ENCODE results near the gene OPN3. TPM values are rescaled to one million over a fixed set of nuclear protein-coding genes. Genes with fewer than 3 reads are reported as not detected.

The OPN3 gene
- total and polyA plus RNA-seq, 9 of the 15 experiments (the other 6 are each of a cell fraction or from before 2014, with no cell fraction given): 4.2 to 34.6 (median 17.0) TPM

DNA sequence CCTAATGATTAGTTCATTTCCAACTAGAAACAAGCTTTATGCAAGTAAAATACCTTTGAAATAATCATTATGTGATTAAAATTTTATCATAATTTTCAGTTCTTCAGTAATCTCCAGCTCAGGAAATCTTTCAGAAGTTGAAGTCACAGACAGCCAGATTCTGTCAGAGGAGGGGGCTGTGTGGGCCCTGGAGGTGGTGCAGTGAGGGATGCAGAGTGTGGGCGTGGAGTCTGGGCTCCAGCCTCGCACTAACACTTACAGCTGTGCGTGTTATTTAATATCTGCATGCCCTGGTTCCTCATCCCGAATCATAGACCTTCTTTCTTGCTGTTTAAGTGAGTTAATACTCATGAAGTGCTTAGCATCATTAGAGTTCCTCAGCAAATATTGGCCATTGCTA is 35.8 kb upstream of the OPN3 start:
- Histone ChIP-seq H4K20me1 (replicated peaks; ENCODE audit: control insufficient read depth, insufficient read depth, low read length) (no peaks in the 10 kb centered on the region), H3K9me3 (replicated peaks; ENCODE audit: control insufficient read depth, insufficient read depth, low read depth, low read length) (no peaks in the 10 kb centered on the region), H3K9me1 (ENCODE audit: control insufficient read depth, insufficient read depth, low read length) (no peaks in the 10 kb centered on the region), H3K36me3 (ENCODE audit: control insufficient read depth, insufficient read depth, low read length) (no peaks in the 10 kb centered on the region), H3K27ac (ENCODE audit: extremely low read depth, low read depth, low read length) (no peak overlapping the region), H3K4me2 (ENCODE audit: insufficient read depth, low read length) (no peak overlapping the region), H2AFZ (ENCODE audit: low read depth, low read length) (no peak overlapping the region), H3K4me1 (replicated peaks in 1 of 2; ENCODE audit: control insufficient read depth in 2 of 2, insufficient read depth in 2 of 2, low read length in 2 of 2) (0 out of 5 replicates have a peak, but pooled peaks cover 0 to 6% of the 10 kb centered on the region in 2 experiments), H3K79me2 (ENCODE audit: control insufficient read depth, insufficient read depth, low read length) (no peaks in the 10 kb centered on the region), H3K4me3 (no peak overlapping the region), H3K9ac (ENCODE audit: insufficient read depth in 1 of 2, low read depth in 2 of 2, low read length in 2 of 2) (no peak overlapping the region), H3K27me3 (ENCODE audit: control insufficient read depth in 2 of 2, insufficient read depth in 2 of 2, low read length in 2 of 2) (no peaks in the 10 kb centered on the region)
- POLR2A ChIA-PET: interaction anchor here (1.0 kb wide), 1 partner anchor 12 kb away, joined by 3 read pairs; no protein-coding TSS in a partner anchor
- CTCF ChIA-PET (ENCODE audit: low intra/inter-chr PET ratio): no interaction called here
- ATAC-seq (no peak), DNase-seq (ENCODE audit: extremely low read depth in 1 of 4, low spot score in 3 of 4) (no peak), FAIRE-seq (no peak)
- TF ChIP-seq ARNT (IDR thresholded peaks at IDR 0.05) (no peak), EGR1 (conservative IDR thresholded peaks at IDR 0.05) (peak; percentile 33)
- no TSS peak for BruUV-seq (replicated peaks)
- in situ Hi-C loops (cut with MboI): no loop called here
- WGBS (ENCODE audit: insufficient coverage, low coverage, missing lambda C conversion rate): 47% methylated on average over 4 of the region's 4 CpGs
- intact Hi-C loops (cut with micrococcal nuclease): no loop called here

DNA sequence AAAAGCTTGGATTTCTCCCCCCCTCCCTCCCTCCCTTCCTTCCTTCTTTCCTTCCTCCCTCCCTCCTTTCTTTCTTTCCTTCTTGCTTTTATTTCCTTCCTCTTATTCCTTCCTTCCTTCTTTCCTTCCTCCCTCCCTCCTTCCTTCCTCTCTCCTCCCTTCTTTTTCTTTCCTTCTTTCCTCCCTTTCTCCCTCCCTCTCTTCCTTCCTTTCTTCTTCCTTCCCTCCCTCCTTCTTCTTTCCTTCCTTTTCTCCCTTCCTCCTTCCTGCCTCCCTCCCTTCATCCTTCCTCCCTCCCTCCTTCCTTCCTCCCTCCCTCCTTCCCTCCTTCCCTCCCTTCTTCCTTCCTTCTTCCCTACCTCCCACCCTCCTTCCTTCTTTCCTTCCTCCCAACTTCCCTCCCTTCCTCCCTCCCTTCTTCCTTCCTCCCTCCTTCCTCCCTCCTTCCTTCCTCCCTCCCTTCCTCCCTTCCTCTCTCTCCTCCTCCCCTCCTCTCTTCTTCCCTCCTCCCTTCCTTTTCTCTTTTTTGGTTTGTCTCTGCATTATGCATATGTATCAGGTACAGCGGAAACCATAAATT is 34.7 kb upstream of the OPN3 start:
- intact Hi-C loops (cut with micrococcal nuclease): no loop called here
- H3K4me3 ChIP-seq: no peak overlapping the region
- H3K79me2 ChIP-seq (ENCODE audit: control insufficient read depth, insufficient read depth, low read length): no peaks in the 10 kb centered on the region
- in situ Hi-C loops (cut with MboI): no loop called here
- TF ChIP-seq PCBP2 (IDR thresholded peaks at IDR 0.05; ENCODE audit: low read depth, low read length, poor library complexity, severe bottlenecking): peak; percentile 96
- TF ChIP-seq PCBP1 (IDR thresholded peaks at IDR 0.05; ENCODE audit: low read depth, low read length, poor library complexity, severe bottlenecking): peak; percentile 94
- TF ChIP-seq BDP1 (IDR thresholded peaks at IDR 0.05; ENCODE audit: insufficient read depth, insufficient read length): no peak
- FAIRE-seq: no peak
- POLR2A ChIA-PET: interaction anchor here (1.0 kb wide), 1 partner anchor 12 kb away, joined by 3 read pairs; no protein-coding TSS in a partner anchor
- no peak overlapping the region for H3K27ac ChIP-seq (ENCODE audit: extremely low read depth, low read depth, low read length)
- no peak overlapping the region for H3K4me2 ChIP-seq (ENCODE audit: insufficient read depth, low read length)
- H3K27me3 ChIP-seq (ENCODE audit: control insufficient read depth in 2 of 2, insufficient read depth in 2 of 2, low read length in 2 of 2): no peaks in the 10 kb centered on the region
- H3K9me3 ChIP-seq (replicated peaks; ENCODE audit: control insufficient read depth, insufficient read depth, low read depth, low read length): no peaks in the 10 kb centered on the region
- 100% methylated on average over 1 of the region's 1 CpG for WGBS (ENCODE audit: insufficient coverage, low coverage, missing lambda C conversion rate)
- no peak overlapping the region for H2AFZ ChIP-seq (ENCODE audit: low read depth, low read length)
- ATAC-seq: no peak
- CTCF ChIA-PET (ENCODE audit: low intra/inter-chr PET ratio): no interaction called here
- H3K36me3 ChIP-seq (ENCODE audit: control insufficient read depth, insufficient read depth, low read length): no peaks in the 10 kb centered on the region
- no peaks in the 10 kb centered on the region for H3K9me1 ChIP-seq (ENCODE audit: control insufficient read depth, insufficient read depth, low read length)
- no peak for DNase-seq (ENCODE audit: extremely low read depth in 1 of 4, low spot score in 3 of 4)
- no TSS peak for BruUV-seq (replicated peaks)
- H3K9ac ChIP-seq (ENCODE audit: insufficient read depth in 1 of 2, low read depth in 2 of 2, low read length in 2 of 2): no peak overlapping the region
- no peaks in the 10 kb centered on the region for H4K20me1 ChIP-seq (replicated peaks; ENCODE audit: control insufficient read depth, insufficient read depth, low read length)
- no peaks in the 10 kb centered on the region; a peak in 2 of 5 replicates for H3K4me1 ChIP-seq (replicated peaks in 1 of 2; ENCODE audit: control insufficient read depth in 2 of 2, insufficient read depth in 2 of 2, low read length in 2 of 2)
